CD14-positive monocyte (primary cell): ENCODE data around the gene KCNT1. TPM values are rescaled to one million over a fixed set of nuclear protein-coding genes. Genes with fewer than 3 reads are reported as not detected.

ENCODE experiments used
- DNase-seq, 3 donors: peaks; one replicate each; pipeline ENCODE4 v3.0.0-alpha.2; 2011 to 2022
- H2AFZ ChIP-seq: 2 replicates; pipeline ENCODE4 v1.6.0; 2012; ENCODE audit warnings: mild to moderate bottlenecking, low read depth, low read length, inconsistent platforms; ENCODE audit not compliant: insufficient read depth, poor library complexity, severe bottlenecking
- H3K27ac ChIP-seq, 2 donors: 1 replicate in 1 of 2; 2 replicates in 1 of 2; pipeline ENCODE4 v1.5.1; 2012 to 2013; ENCODE audit warnings: low read length in 2 of 2, control low read depth in 1 of 2, inconsistent platforms in 1 of 2, low read depth in 1 of 2, mild to moderate bottlenecking in 1 of 2
- H3K27me3 ChIP-seq, 2 donors: one replicate each; pipeline versions ENCODE4 v1.6.0 to v1.6.1; 2011 to 2013; ENCODE audit warnings: low read length in 2 of 2; ENCODE audit not compliant: control insufficient read depth in 2 of 2, insufficient read depth in 2 of 2
- H3K36me3 ChIP-seq, 2 donors: replicated peaks in 1 of 2; 1 replicate in 1 of 2; 2 replicates in 1 of 2; pipeline versions ENCODE4 v1.5.1 to v1.6.1; 2012 to 2013; ENCODE audit warnings: low read length in 2 of 2, control low read depth in 1 of 2, inconsistent platforms in 1 of 2, mild to moderate bottlenecking in 1 of 2; ENCODE audit not compliant: insufficient read depth in 2 of 2, control insufficient read depth in 1 of 2
- H3K4me1 ChIP-seq, 2 donors: 1 replicate in 1 of 2; 2 replicates in 1 of 2; pipeline versions ENCODE4 v1.5.1 to v1.6.1; 2012 to 2013; ENCODE audit warnings: low read length in 2 of 2, control low read depth in 1 of 2, inconsistent platforms in 1 of 2, mild to moderate bottlenecking in 1 of 2, moderate library complexity in 1 of 2; ENCODE audit not compliant: insufficient read depth in 2 of 2, control insufficient read depth in 1 of 2
- H3K4me2 ChIP-seq: replicated peaks from 2 replicates; pipeline ENCODE3; 2012; ENCODE audit warnings: low read length, moderate library complexity, mild to moderate bottlenecking; ENCODE audit not compliant: poor library complexity, severe bottlenecking; ENCODE audit errors: extremely low read depth
- H3K4me3 ChIP-seq, 3 experiments: fragments of 200-600 bp in 1 of 3; sonication (generic) in 1 of 3; replicated peaks in 1 of 3; 1 replicate in 2 of 3; 2 replicates in 1 of 3; pipeline ENCODE4 v1.5.1; 2011 to 2013; ENCODE audit warnings: low read length in 3 of 3, mild to moderate bottlenecking in 3 of 3, control low read depth in 2 of 3, low read depth in 2 of 3, inconsistent platforms in 1 of 3, moderate library complexity in 1 of 3
- H3K79me2 ChIP-seq: 2 replicates; pipeline ENCODE4 v1.6.0; 2012; ENCODE audit warnings: mild to moderate bottlenecking, control low read depth, inconsistent platforms, low read length, moderate library complexity; ENCODE audit not compliant: insufficient read depth
- H3K9ac ChIP-seq: 2 replicates; pipeline ENCODE4 v1.6.0; 2017; ENCODE audit warnings: low read length, mild to moderate bottlenecking; ENCODE audit not compliant: insufficient read depth, poor library complexity, severe bottlenecking
- H3K9me3 ChIP-seq, 2 donors: replicated peaks in 1 of 2; 1 replicate in 1 of 2; 2 replicates in 1 of 2; pipeline versions ENCODE4 v1.5.1 to v1.6.1; 2012 to 2013; ENCODE audit warnings: low read length in 2 of 2, control low read depth in 1 of 2; ENCODE audit not compliant: control insufficient read depth in 1 of 2, insufficient read depth in 1 of 2
- H4K20me1 ChIP-seq: 2 replicates; pipeline ENCODE4 v1.6.0; 2012; ENCODE audit warnings: mild to moderate bottlenecking, low read length, control low read depth, moderate library complexity; ENCODE audit not compliant: insufficient read depth
- H3K27ac Mint-ChIP-seq, 7 donors: one replicate each; pipeline ENCODE4 v1.8.0; 2020; ENCODE audit warnings: mild to moderate bottlenecking in 7 of 7, mixed read lengths in 7 of 7, moderate library complexity in 6 of 7, inconsistent platforms in 2 of 7
- H3K27me3 Mint-ChIP-seq, 3 donors: one replicate each; pipeline ENCODE4 v1.8.0; 2021 to 2022; ENCODE audit warnings: low read depth in 3 of 3, mild to moderate bottlenecking in 3 of 3, mixed read lengths in 3 of 3, moderate library complexity in 3 of 3, inconsistent platforms in 1 of 3
- H3K36me3 Mint-ChIP-seq, 2 donors: one replicate each; pipeline ENCODE4 v1.8.0; 2020; ENCODE audit warnings: mixed read lengths in 2 of 2, inconsistent platforms in 1 of 2, mild to moderate bottlenecking in 1 of 2
- H3K4me1 Mint-ChIP-seq: one replicate; pipeline ENCODE4 v1.8.0; 2020; ENCODE audit warnings: mild to moderate bottlenecking, mixed read lengths
- H3K4me3 Mint-ChIP-seq, 2 donors: one replicate each; pipeline ENCODE4 v1.8.0; 2020; ENCODE audit warnings: mild to moderate bottlenecking in 2 of 2, mixed read lengths in 2 of 2, moderate library complexity in 1 of 2
- H3K9me3 Mint-ChIP-seq, 7 donors: one replicate each; pipeline ENCODE4 v1.8.0; 2020 to 2022; ENCODE audit warnings: mixed read lengths in 7 of 7, mild to moderate bottlenecking in 6 of 7, moderate library complexity in 6 of 7, inconsistent platforms in 2 of 7
- CTCF ChIP-seq: fragments of 200-600 bp; IDR thresholded peaks from one replicate; pipeline ENCODE4 v1.8.0; 2022; ENCODE audit warnings: antibody characterized with exemption, mild to moderate bottlenecking
- WGBS: methylation state at CpG from one replicate; pipeline ENCODE4 v1.1.5; 2013; ENCODE audit warnings: missing lambda C conversion rate; ENCODE audit not compliant: insufficient coverage; 5-methylcytosine and 5-hydroxymethylcytosine counted together
- intact Hi-C, 2 donors: fragments of 100-400 bp; cut with micrococcal nuclease; formaldehyde crosslinking; loops; one replicate each; pipeline versions ENCODE4 v1.15.0 to v1.15.1; 2023
- polyA plus RNA-seq, 3 donors: library from polyadenylated mRNA; depleted of rRNA in 1 of 3; unstranded in 2 of 3; stranded (reverse) in 1 of 3; fragments of 300-500 nt in 2 of 3; fragments of >200 nt in 1 of 3; fragmentation: Illumina TruSeq in 2 of 3; gene quantifications; 1 replicate in 2 of 3; 2 replicates in 1 of 3; pipeline ENCODE4 v1.2.3, GENCODE V29; 2012 to 2021

The KCNT1 gene
- polyA plus RNA-seq, 3 donors: not detected

GRCh38 chr9:135810806-135811575, 109.0 kb downstream of the KCNT1 start:
- peaks cover 58 to 71% of the 10 kb centered on the region in 2 donors for H3K36me3 ChIP-seq
- H3K27me3 ChIP-seq: no peaks in the 10 kb centered on the region
- no peak overlapping the region for H3K4me2 ChIP-seq
- intact Hi-C loops: no loop called here
- no peaks in the 10 kb centered on the region for H3K9me3 Mint-ChIP-seq
- H3K9me3 ChIP-seq: no peaks in the 10 kb centered on the region
- 98% methylated on average over 17 of the region's 23 CpGs for WGBS
- H4K20me1 ChIP-seq: no peaks in the 10 kb centered on the region
- H3K27me3 Mint-ChIP-seq: no peaks in the 10 kb centered on the region
- no peak overlapping the region for H3K4me3 ChIP-seq
- H3K36me3 Mint-ChIP-seq: peaks cover 63 to 66% of the 10 kb centered on the region in 2 donors
- H3K27ac Mint-ChIP-seq: no peak overlapping the region
- no peaks in the 10 kb centered on the region for H3K4me1 Mint-ChIP-seq
- no peaks in the 10 kb centered on the region for H3K4me1 ChIP-seq
- H2AFZ ChIP-seq: no peak overlapping the region
- H3K9ac ChIP-seq: no peak overlapping the region
- DNase-seq: no peak
- no peaks in the 10 kb centered on the region for H3K79me2 ChIP-seq
- H3K4me3 Mint-ChIP-seq: no peak overlapping the region
- no peak for TF ChIP-seq CTCF
- no peak overlapping the region for H3K27ac ChIP-seq

- Histone ChIP-seq H4K20me1 (no peaks in the 10 kb centered on the region), H3K9ac (no peak overlapping the region), H3K79me2 (no peaks in the 10 kb centered on the region), H3K4me2 (no peak overlapping the region), H3K27me3 (no peaks in the 10 kb centered on the region), H3K4me3 (no peak overlapping the region), H3K27ac (no peak overlapping the region), H3K9me3 (no peaks in the 10 kb centered on the region), H3K36me3 (peaks cover 66 to 80% of the 10 kb centered on the region in 2 donors), H2AFZ (no peak overlapping the region), H3K4me1 (no peaks in the 10 kb centered on the region)
- no peak for TF ChIP-seq CTCF
- H3K4me3 Mint-ChIP-seq: no peak overlapping the region
- H3K4me1 Mint-ChIP-seq: no peaks in the 10 kb centered on the region
- WGBS: 85% methylated on average over 10 of the region's 11 CpGs
- no peaks in the 10 kb centered on the region for H3K27me3 Mint-ChIP-seq
- intact Hi-C loops: no loop called here
- no peak for DNase-seq
- peaks cover 71 to 74% of the 10 kb centered on the region in 2 donors for H3K36me3 Mint-ChIP-seq
- no peak overlapping the region for H3K27ac Mint-ChIP-seq
- H3K9me3 Mint-ChIP-seq: no peaks in the 10 kb centered on the region
Observed at GRCh38 chr9:135811801-135812200, 109.8 kb downstream of the KCNT1 start.
